Stimulated activated CD8-positive, alpha-beta memory T cell treated with anti-CD3 and anti-CD28 coated beads, Interleukin-7, amount 100 ng/mL, for 24 hours (primary cell): ENCODE data around the gene PRKAR1A.

ENCODE experiments used
- DNase-seq: peaks from one replicate; pipeline ENCODE4 v3.0.0-alpha.2; 2020; ENCODE audit warnings: low read depth

Gene PRKAR1A

GRCh38 chr17:68600067-68600930 is 88.1 kb downstream of the PRKAR1A start:
- no peak for DNase-seq
